Right ventricle myocardium inferior (tissue), 1 donor: ENCODE results near the gene GYPE. TPM values are rescaled to one million over a fixed set of nuclear protein-coding genes. Genes with fewer than 3 reads are reported as not detected.

ENCODE experiments used
- total RNA-seq: library from RNA; stranded (reverse); fragmentation: NEBNext Ultra II Directional; extraction: Animal tissue kit (Norgen Biotek cat#: 25700); gene quantifications from one replicate; pipeline ENCODE4 v1.2.1, GENCODE V29; 2021
- donor health status: DM: no; HTN: yes; CAD: no; lungs with severe emphysema.

Gene GYPE
- total RNA-seq, 1 donor from 2014 or later, result 0.24 TPM

Other genes with a start within 250 kb of the GYPE start
- gene FREM3, start 204.9 kb downstream of the GYPE start, total RNA-seq, result not detected
- gene GYPB, start 113.8 kb upstream of the GYPE start, total RNA-seq, result not detected
- not detected for gene GYPA, start 235.2 kb upstream of the GYPE start, total RNA-seq